Panc1 (cell line): Measurements from ENCODE around the gene UGT1A10. TPM values are rescaled to one million over a fixed set of nuclear protein-coding genes. Genes with fewer than 3 reads are reported as not detected.

Experiments used
- ATAC-seq: fragments of 200-7000 bp; cut with Tn5 transposase; 2 replicates; pipeline ENCODE4 v1.9.1; 2020; ENCODE audit warnings: mild to moderate bottlenecking, moderate library complexity
- BruUV-seq: library from RNA; stranded (reverse); fragments of 400-500 nt; replicated peaks from 2 replicates; lab custom pipeline; 2021; lab: Mats Ljungman, UMichigan
- CTCF ChIA-PET: fragments of 300-600 bp; sonication (Branson Sonifier 250); formaldehyde crosslinking; loops from one replicate; lab custom pipeline; 2022; ENCODE audit warnings: antibody characterized with exemption; lab: Charles Lee
- POLR2A ChIA-PET: fragments of 300-600 bp; sonication (Branson Sonifier 250); formaldehyde crosslinking; loops from one replicate; lab custom pipeline; 2022; ENCODE audit warnings: antibody characterized with exemption; lab: Charles Lee
- DNase-seq: peaks from one replicate; pipeline ENCODE4 v3.0.0-alpha.2; 2010; ENCODE audit warnings: low read depth, low spot score
- H3K27ac ChIP-seq: 2 replicates; pipeline ENCODE4 v1.5.1; 2011; ENCODE audit warnings: mild to moderate bottlenecking, low read length, inconsistent platforms
- H3K27me3 ChIP-seq: fragments of 200-500 bp; sonication (Bioruptor generic); 2 replicates; pipeline ENCODE4 v1.6.0; 2014; ENCODE audit warnings: low read length, inconsistent platforms; ENCODE audit not compliant: control insufficient read depth, insufficient read depth
- H3K36me3 ChIP-seq: fragments of 200-500 bp; sonication (Bioruptor generic); 2 replicates; pipeline ENCODE4 v1.5.1; 2014; ENCODE audit warnings: inconsistent platforms, mild to moderate bottlenecking, low read length, moderate library complexity; ENCODE audit not compliant: control insufficient read depth, insufficient read depth
- H3K4me1 ChIP-seq: 2 replicates; pipeline ENCODE4 v1.5.1; 2011; ENCODE audit warnings: inconsistent platforms, mild to moderate bottlenecking, low read length, moderate library complexity; ENCODE audit not compliant: control insufficient read depth, insufficient read depth
- H3K4me3 ChIP-seq, 2 experiments: 2 replicates each; pipeline ENCODE4 v1.5.1; 2011 to 2012; ENCODE audit warnings: low read depth in 2 of 2, low read length in 2 of 2, mild to moderate bottlenecking in 2 of 2, inconsistent platforms in 1 of 2, moderate library complexity in 1 of 2
- H3K9me3 ChIP-seq: fragments of 200-500 bp; sonication (Bioruptor generic); 2 replicates; pipeline ENCODE4 v1.5.1; 2014; ENCODE audit warnings: low read depth, mild to moderate bottlenecking, inconsistent platforms, low read length, moderate library complexity; ENCODE audit not compliant: control insufficient read depth, insufficient read depth
- POLR2AphosphoS5 ChIP-seq: IDR thresholded peaks from 2 replicates; pipeline ENCODE4 v1.6.1; 2012; ENCODE audit warnings: mild to moderate bottlenecking, low read depth, low read length, moderate library complexity
- REST ChIP-seq, 2 experiments: IDR thresholded peaks; 2 replicates each; pipeline ENCODE4 v1.6.1; 2011 to 2012; ENCODE audit warnings: low read depth in 2 of 2, control low read depth in 1 of 2, low read length in 1 of 2, mild to moderate bottlenecking in 1 of 2, moderate library complexity in 1 of 2; ENCODE audit not compliant: insufficient read depth in 1 of 2
- SIN3A ChIP-seq: IDR thresholded peaks from 2 replicates; pipeline ENCODE4 v1.6.1; 2012; ENCODE audit warnings: low read depth, mild to moderate bottlenecking, low read length, moderate library complexity, borderline replicate concordance; ENCODE audit not compliant: insufficient read depth
- TCF7L2 ChIP-seq: IDR thresholded peaks from 2 replicates; pipeline ENCODE4 v1.6.1; 2011; ENCODE audit warnings: mild to moderate bottlenecking, low read depth, low read length, inconsistent platforms
- in situ Hi-C: cut with HindIII; loops from 2 replicates; pipeline ENCODE4 v1.10.0; 2016; ENCODE audit warnings: low sequenced_read_pairs, low pct_unique_long_range_greater_than_20kb
- intact Hi-C: fragments of 100-400 bp; cut with micrococcal nuclease; formaldehyde crosslinking; loops from one replicate; pipeline ENCODE4 v1.10.0; 2022; ENCODE audit not compliant: unreplicated experiment
- total RNA-seq: library from RNA; stranded (reverse); gene quantifications from one replicate; pipeline ENCODE4 v1.2.1, GENCODE V29; 2021; ENCODE audit not compliant: unreplicated experiment
- TF ChIP-seq, protein P1 (sequence below): fragments of 450-650 bp; IDR thresholded peaks from 2 replicates; pipeline ENCODE4 v1.5.1; 2017; ENCODE audit warnings: mild to moderate bottlenecking

UGT1A10 gene
- total RNA-seq, 1 experiment from 2014 or later = not detected

DNA sequence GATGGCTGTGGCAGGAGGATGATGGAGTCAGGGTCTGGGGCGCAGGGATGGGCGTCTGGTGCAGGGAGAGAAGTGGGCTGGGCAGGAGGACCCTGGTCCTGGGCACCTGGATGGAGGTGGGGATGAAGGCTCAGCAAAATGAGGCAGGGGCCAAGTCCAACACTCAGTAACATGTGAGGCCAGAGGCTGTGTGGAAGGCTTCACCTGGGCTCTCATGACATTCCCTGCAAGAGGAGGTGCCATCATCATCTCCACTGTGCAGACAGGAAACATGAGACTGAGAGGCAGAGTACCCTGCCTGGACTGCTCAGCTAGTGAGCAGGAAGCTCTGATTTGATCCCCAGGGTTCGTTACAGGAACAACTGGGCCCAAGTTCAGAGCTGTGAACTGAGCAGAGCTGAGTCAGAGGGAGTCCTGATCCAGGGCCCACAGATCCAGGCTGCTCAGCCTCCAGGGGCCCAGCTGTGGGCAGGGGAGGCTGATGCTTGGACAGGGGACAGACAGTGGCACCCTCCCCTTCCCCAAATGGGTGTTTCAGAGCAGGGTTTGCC lies 181.2 kb downstream of the UGT1A10 start:
- no peaks in the 10 kb centered on the region for H3K36me3 ChIP-seq
- POLR2A ChIA-PET = no interaction called here
- TF ChIP-seq, protein P1, sequence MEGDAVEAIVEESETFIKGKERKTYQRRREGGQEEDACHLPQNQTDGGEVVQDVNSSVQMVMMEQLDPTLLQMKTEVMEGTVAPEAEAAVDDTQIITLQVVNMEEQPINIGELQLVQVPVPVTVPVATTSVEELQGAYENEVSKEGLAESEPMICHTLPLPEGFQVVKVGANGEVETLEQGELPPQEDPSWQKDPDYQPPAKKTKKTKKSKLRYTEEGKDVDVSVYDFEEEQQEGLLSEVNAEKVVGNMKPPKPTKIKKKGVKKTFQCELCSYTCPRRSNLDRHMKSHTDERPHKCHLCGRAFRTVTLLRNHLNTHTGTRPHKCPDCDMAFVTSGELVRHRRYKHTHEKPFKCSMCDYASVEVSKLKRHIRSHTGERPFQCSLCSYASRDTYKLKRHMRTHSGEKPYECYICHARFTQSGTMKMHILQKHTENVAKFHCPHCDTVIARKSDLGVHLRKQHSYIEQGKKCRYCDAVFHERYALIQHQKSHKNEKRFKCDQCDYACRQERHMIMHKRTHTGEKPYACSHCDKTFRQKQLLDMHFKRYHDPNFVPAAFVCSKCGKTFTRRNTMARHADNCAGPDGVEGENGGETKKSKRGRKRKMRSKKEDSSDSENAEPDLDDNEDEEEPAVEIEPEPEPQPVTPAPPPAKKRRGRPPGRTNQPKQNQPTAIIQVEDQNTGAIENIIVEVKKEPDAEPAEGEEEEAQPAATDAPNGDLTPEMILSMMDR = no peak
- TF ChIP-seq POLR2AphosphoS5 (no peak), TCF7L2 (no peak), REST (IDR thresholded peaks at IDR 0.05; ENCODE audit: insufficient read depth in 1 of 2, low read depth in 2 of 2, low read length in 1 of 2) (no peak), SIN3A (no peak)
- no peaks in the 10 kb centered on the region for H3K27me3 ChIP-seq
- H3K4me1 ChIP-seq = no peaks in the 10 kb centered on the region
- intact Hi-C loops = no loop called here
- ATAC-seq (peak; percentile 40; the same call in 1 of the 2 replicates), DNase-seq (no peak)
- H3K9me3 ChIP-seq = no peaks in the 10 kb centered on the region
- CTCF ChIA-PET = no interaction called here
- no TSS peak for BruUV-seq
- in situ Hi-C loops = no loop called here
- no peak overlapping the region for H3K27ac ChIP-seq
- no peak overlapping the region for H3K4me3 ChIP-seq

- POLR2A ChIA-PET = no interaction called here
- in situ Hi-C loops = no loop called here
- no TSS peak for BruUV-seq
- no peaks in the 10 kb centered on the region for H3K27me3 ChIP-seq
- intact Hi-C loops = no loop called here
- H3K9me3 ChIP-seq = no peaks in the 10 kb centered on the region
- H3K36me3 ChIP-seq = no peaks in the 10 kb centered on the region
- CTCF ChIA-PET = no interaction called here
- no peak for TF ChIP-seq REST (IDR thresholded peaks at IDR 0.05; ENCODE audit: insufficient read depth in 1 of 2, low read depth in 2 of 2, low read length in 1 of 2)
- no peak for TF ChIP-seq POLR2AphosphoS5
- no peaks in the 10 kb centered on the region for H3K4me1 ChIP-seq
- ATAC-seq = no peak
- no peak overlapping the region for H3K27ac ChIP-seq
- no peak for DNase-seq
- no peak overlapping the region for H3K4me3 ChIP-seq
These were observed 181.9 kb downstream of the UGT1A10 start for GRCh38 chr2:233817995-233818638.
